ENCODE data around the gene PCCA.

Gene PCCA

GRCh38 chr13:100208002-100208401, 119.1 kb downstream of the PCCA start:
- H3K4me3 ChIP-seq (ENCODE audit: low read depth, low read length) = no peak overlapping the region
- DNase-seq (ENCODE audit: low read depth) = no peak
- no peak for TF ChIP-seq CTCF (conservative IDR thresholded peaks at IDR 0.05; ENCODE audit: low read depth, low read length)

GRCh38 chr13:100208626-100209025, 119.7 kb downstream of the PCCA start:
- TF ChIP-seq CTCF (conservative IDR thresholded peaks at IDR 0.05; ENCODE audit: low read depth, low read length) = no peak
- DNase-seq (ENCODE audit: low read depth) = no peak
- H3K4me3 ChIP-seq (ENCODE audit: low read depth, low read length) = no peak overlapping the region

GRCh38 chr13:100209857-100210825, 121.2 kb downstream of the PCCA start:
- peak; percentile 47 for DNase-seq (ENCODE audit: low read depth)

GRCh38 chr13:100211016-100211710, 122.3 kb downstream of the PCCA start:
- peak; percentile 68 for DNase-seq (ENCODE audit: low read depth)

More at GRCh38 chr13:100209857-100210825, 121.2 kb downstream of the PCCA start:
- H3K4me3 ChIP-seq (ENCODE audit: low read depth, low read length) = no peak overlapping the region
- no peak for TF ChIP-seq CTCF (conservative IDR thresholded peaks at IDR 0.05; ENCODE audit: low read depth, low read length)

GRCh38 chr13:100212904-100213553, 124.1 kb downstream of the PCCA start:
- DNase-seq (ENCODE audit: low read depth) = no peak
- no peak for TF ChIP-seq CTCF (conservative IDR thresholded peaks at IDR 0.05; ENCODE audit: low read depth, low read length)
- H3K4me3 ChIP-seq (ENCODE audit: low read depth, low read length) = no peak overlapping the region

More at GRCh38 chr13:100211016-100211710, 122.3 kb downstream of the PCCA start:
- no peak for TF ChIP-seq CTCF (conservative IDR thresholded peaks at IDR 0.05; ENCODE audit: low read depth, low read length)
- no peak overlapping the region for H3K4me3 ChIP-seq (ENCODE audit: low read depth, low read length)

- peak; percentile 75 for DNase-seq (ENCODE audit: low read depth)
- H3K4me3 ChIP-seq (ENCODE audit: low read depth, low read length) = no peak overlapping the region
- TF ChIP-seq CTCF (conservative IDR thresholded peaks at IDR 0.05; ENCODE audit: low read depth, low read length) = no peak
Observed at GRCh38 chr13:100213576-100213975, 124.7 kb downstream of the PCCA start.
